HG02870 (cell line): ENCODE results near the gene DLG3.

Experiments
- ATAC-seq: cut with Tn5 transposase; IDR thresholded peaks from one replicate; pipeline ENCODE4 v1.9.1; 2021; ENCODE audit warnings: mild to moderate bottlenecking, moderate library complexity; ENCODE audit not compliant: unreplicated experiment

DLG3 gene

DNA sequence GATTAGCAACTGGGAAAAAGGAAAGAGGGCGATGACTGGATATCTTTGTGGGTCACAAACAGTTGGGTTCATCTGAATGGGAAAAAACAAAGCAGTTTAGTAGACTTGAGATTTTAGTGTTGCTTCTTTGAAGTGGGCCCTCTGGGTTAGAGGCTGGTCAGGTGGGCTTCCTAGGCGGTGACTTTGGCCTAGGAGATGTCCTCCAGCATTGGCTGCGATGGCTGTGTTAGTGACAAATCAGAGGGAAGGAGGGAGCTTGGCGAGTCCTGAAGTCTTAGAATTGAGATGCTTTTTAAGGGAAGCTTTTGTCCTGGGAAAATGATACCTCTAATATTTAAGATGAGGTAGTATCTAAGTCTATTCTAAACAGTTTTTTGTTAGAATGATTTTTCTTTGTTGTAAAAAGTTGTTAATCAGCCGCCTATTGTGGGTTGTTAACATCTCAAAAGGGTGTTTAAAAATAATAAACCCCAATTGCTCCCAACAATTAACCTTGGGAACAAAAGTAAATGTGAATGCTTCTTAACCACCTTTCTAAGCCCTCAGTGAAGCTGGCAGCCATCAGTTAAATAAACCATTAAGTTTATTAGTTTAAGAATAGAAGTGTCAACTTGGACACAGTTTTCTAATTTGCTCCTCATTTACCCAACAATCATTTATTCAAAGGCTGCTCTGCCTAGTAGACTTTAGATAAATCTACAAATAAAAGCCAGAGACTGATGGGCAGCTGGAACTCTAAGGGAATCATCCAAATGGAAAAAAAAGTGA is 31.7 kb downstream of the DLG3 start:
- ATAC-seq, result no peak

DNA sequence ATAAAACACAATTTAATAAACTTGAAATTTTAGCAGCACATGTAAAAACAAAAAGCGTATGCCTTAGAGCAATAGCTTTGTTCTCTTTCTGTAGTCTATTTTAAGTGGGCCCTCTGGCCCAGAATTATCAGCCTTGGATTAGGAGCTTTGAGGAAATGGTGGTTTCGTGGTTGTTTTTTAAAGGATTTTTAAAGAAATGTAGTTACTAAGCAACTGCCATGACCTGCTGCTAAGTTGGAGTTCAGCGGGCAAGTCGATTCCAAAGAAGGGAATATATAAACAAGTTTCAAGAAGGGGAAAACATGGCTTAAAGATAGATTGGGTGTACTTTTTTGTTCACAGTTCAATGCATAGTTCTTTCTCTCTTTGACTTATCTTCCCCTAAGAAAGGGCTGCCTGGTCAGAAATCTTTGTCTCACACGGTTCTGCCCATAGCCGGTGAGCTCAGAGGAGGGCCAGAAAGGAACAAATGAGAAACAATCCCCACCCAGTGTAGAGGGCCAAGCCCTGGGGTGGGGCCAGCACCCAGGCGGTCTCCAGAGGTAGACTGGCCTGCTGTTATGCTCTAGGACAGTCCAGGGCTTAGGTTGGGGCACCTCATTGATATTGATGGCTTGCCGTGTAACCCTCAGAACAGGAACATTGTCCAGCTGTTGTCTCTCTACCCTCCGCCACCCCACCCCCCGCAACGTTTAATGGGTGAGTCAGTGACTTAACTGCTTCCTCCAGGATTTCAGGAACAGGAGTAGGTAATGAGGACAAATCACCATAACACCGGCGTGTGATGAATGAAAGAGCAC is 32.5 kb downstream of the DLG3 start:
- ATAC-seq, result no peak

DNA sequence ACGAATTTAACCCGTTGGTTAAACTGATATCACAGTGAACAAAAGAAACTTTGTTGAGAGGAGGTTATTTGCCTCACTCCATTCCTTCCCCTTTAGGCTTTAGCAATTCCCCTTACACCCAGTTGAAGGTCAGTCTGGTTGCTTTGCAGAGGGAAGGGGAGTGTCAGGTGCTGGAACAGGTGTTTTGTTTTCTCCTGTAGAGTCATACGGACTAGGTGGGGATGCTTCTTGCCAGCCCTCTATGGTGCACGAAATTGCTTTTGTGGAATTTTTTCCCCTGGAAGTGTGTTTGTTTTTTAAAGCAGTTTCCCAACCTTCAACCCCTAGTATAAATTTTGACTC is 33.1 kb downstream of the DLG3 start:
- ATAC-seq, result no peak

DNA sequence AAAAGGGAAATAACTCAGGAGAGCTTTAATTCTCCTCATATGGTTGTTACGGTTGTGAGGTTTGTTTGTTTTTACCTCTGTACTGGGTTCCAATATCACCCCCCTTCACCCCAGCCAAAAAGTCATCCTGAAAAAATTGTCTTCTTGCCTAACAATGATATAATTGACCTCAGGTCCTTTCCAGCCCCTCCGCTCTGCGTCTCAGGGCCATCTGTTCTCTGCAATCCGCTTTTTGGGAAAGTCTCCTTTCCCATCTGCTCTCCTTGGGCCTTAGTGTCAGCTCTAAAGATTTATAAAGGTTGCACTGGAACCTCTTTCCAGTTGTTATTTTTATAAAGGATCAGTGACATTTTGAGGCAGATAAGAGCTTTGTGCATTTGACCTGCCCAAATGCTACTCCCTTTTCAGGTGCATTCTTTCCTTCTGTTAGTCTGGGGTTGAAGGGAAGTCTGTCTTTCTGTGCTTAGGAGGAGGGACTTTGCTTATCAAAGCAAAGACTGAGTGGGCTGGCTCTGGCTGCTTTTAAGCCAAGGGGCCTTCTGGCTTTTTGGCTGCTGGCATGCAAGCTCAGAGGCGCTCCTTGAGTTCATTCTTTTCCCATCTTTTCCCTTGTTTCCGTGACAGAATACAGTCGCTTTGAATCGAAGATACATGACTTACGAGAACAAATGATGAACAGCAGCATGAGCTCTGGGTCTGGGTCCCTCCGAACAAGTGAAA is 34.1 kb downstream of the DLG3 start:
- ATAC-seq, result no peak

DNA sequence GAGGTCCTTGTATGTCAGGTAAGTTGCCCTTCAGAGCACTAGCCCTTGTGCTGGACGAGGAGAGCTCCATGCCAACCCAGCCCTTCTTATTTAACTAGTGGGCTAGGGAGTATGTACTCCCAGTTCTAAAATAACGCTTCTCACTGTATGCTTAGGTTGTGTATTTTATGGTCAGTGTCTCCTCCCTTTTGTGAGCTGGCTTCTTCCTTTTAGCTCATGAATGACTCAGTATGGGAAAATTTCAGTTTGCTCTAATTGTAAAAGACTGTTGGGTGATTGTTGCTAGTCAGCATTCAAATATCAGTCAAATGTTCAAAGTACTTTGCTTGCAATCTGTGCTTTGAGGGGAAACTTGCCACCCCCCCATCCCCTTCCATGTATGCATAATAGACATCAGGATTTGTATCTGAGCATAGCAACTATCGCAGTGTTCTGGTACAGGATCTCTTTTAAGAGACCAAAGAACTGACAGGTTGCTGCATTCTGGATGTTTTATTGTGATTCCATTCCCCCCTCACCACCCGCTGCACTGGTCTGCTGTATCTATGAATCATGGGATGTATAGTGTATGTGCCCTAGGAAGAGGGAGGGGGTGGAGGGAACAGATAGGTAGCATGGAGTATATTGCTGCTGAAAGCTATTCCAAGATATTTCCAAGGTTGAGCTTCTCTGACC is 34.7 kb downstream of the DLG3 start:
- no peak for ATAC-seq

GRCh38 chrX:70479922-70480659 is 35.5 kb downstream of the DLG3 start:
- no peak for ATAC-seq

DNA sequence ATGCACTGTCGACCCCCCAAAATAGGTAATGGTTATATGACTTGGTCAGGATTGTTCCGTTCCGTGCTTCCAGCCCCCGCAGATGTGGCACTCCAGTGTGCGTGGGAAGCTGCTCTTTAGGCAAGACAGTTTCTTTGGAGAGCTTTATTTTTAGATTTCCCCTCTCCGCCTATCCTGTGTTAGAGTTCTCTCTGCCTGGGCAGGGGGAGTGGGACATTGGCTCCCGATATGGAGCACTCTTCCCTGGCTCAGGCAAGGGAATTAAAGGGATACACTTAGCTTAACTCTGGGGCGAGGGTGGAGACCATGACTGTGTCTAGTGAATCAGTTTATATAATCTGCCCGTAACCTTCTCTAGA is 36.0 kb downstream of the DLG3 start:
- no peak for ATAC-seq

DNA sequence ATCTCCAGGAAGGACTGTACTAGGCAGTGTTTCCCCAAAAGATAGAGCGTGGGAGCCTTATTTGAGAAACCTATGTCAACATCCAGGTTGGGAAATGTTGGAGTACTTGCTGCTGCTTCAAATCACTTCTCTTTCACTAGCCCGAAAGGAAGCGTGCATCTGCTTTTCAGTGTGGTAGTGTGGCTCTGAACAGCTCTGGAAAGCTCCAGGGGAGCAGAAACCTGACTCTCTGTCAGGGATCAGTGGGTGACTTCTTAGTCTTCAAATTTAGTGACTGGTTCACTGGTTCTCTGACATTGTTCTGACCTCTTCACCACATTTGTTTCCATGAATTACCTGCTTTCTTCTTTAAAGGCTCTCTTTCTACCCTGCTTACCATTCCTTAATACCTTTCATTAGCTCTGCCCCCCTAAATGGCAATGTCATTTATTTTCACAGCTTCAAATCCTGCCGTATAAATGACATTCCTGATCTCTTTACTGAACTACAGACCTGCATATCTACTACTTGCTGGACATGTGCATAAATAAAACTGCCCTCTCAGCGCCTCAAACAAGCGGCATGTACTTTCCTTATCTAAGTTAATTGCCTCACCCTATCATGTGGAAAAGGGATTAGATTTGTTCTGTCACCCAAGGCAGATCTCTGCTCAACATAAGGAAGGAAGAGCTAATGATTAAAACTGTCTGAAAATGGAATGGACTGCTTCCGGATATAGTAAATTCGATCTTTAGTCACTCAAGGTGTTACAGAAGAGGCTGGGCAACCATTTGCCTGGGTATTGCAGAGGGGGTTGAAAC is 37.0 kb downstream of the DLG3 start:
- ATAC-seq, result no peak

GRCh38 chrX:70482300-70482699 is 37.7 kb downstream of the DLG3 start:
- no peak for ATAC-seq

DNA sequence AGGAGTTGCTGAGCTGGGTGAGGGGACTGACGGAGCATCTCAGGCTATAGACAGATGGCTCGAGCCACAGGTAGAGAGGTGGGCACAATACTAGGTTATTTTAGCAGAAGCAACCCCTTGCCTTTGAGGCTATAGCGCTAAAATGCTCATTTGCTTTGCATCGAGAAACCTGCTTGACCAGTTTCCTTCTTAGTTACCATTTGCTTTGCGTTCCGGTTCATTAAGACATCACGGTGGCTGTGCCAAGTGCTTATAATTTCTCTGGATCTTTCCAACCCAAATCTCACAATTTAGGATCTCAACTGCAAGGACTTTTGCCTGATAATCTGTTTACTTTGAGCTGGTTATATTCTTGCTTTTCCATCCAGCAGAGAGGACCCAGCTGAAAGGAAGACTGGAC is 40.8 kb downstream of the DLG3 start:
- ATAC-seq, result no peak

DNA sequence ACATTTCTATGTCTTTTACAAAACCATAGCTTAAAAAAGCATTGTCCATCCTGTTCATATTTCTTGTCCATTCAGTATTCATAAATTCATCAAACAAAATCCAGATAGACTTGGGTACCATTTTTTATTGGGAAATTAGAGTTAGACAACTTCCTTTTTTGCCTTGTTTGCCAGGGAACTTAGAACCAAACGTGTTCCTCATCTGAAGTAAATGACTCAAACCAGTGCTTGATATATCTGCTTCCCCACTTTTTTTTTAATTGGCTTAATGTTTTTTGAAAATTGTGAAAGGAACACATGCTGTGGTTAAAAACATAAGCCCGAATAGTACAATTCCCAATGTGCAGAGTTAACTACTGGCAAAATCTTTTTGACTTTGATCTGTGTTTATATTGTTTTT is 44.2 kb downstream of the DLG3 start:
- no peak for ATAC-seq

DNA sequence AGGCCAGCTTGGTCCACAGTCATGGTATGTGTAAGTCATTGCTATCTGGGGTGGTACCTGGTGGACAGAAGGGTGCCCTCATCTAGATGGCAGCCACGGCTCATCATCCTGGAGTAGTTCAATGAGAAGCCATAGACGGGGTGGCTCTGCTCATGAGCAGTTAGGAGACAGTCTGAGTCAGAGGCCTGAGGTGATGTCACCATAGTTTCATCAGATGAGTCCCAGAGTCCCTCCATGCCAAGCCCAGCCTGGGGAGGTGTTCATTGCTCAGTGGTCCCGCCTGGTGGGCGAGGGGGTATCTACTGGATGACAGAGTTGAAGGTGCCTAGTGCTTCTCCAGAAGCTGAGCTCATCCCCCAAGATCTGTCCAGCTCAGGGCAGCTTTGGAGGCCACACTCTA is 49.8 kb downstream of the DLG3 start:
- no peak for ATAC-seq

DNA sequence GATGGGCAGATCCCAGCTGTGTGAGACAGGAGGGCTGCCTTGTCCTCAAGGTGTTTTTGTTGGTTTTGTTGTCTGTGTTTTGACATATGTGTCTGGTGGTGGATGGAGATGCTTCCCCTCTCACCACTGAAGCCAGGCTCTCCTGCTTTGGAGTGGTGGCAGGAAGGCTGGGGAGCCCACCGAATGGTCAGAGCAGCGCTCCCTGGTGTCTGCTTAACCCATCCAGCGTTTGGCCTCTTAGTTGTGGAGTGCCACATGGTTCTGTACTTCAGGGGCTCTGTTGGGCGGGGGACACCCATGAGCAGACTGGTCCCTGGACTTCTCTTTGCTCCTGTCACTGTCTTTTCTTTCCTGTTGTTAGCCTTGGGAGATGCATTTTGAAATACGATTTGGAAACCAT is 51.9 kb downstream of the DLG3 start:
- no peak for ATAC-seq

GRCh38 chrX:70497026-70497425 is 52.4 kb downstream of the DLG3 start:
- no peak for ATAC-seq

- no peak for ATAC-seq
Measured at GRCh38 chrX:70498129-70498528, 53.5 kb downstream of the DLG3 start.

- no peak for ATAC-seq
Measured at GRCh38 chrX:70500826-70501225, 56.2 kb downstream of the DLG3 start.

DNA sequence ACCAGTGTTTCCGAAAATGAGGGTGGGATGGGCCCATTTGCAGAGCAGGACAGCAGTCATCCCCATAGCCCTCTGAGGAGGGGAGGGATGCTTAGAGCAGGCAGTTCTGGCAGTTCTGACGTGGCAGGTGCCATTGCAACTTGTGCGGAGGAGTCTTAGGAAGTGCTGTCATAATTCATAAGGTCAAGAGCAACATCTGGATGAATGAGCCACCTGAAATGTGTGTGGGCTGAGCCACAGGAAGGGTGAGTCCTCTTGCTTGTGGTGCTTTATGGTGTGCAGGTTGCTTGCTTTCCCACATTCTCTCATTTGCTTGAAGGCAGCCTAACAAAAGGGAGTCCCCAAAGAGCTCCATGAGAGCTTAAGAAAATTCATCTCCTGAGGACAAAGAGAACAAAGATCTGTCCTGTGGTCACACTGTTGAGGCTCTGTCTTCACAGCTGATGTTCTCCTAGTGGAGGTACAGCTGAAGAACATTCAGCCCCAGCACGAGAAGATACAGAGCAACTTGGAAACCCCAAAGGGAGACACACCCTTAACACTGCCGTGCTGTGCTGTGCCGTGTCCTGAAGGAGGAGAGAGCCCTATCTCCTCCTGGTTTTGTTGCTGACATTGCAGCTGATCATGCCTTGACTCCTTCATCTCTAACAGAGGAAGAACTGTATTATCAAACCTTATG is 60.3 kb downstream of the DLG3 start:
- no peak for ATAC-seq

DNA sequence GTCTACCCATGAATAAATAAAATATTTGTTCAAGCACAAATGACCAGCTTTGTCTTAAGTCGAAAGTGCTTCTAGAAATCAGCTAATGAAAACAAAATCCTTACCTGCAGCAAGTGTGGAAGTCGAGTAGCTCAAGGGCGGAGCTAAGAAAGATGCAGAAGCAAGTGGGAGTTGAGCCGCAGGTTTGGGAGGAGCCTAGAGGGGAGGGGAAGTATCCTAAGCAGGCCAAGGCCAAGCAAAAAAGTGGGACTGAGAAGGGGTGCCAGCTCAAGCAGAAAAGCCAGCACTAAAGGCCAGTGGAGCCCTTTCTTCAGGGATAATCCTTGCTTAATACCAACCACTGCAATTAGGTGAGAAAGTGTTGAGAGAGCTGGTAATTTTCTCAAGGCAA is 60.8 kb downstream of the DLG3 start:
- ATAC-seq, result no peak

DNA sequence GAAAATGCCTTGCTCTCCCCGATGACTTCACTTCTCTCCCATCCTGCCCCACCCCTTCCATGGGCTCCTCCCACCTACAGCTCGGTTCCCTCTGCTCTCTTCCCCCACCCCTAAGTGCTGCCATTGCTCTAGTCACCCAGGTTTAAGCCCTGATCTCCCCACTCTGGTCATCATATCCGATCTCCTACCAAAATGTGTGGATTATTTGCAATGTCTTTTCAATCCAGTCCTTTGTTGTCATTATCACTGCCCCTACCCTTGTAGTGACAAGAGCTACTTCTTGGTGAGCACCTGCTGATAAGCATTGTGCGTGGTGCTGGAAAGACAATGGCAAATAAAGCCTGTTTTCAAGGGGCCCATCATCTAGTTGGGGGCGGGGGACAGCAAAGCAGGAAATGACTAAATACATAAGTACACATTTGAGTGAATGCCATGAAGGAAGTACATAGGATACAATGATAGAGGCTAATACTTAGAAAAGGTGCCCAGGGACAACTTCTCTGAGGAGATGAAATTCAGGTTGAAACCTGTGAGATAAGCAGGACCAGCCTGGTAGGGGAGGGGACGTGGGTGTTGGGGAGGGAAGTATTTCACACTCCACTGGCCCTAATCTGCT is 63.8 kb downstream of the DLG3 start:
- ATAC-seq, result peak; percentile 65
